Panc1 (cell line): ENCODE results near the gene GRAMD1B. TPM values are rescaled to one million over a fixed set of nuclear protein-coding genes. Genes with fewer than 3 reads are reported as not detected.

ENCODE experiments used
- ATAC-seq: fragments of 200-7000 bp; cut with Tn5 transposase; 2 replicates; pipeline ENCODE4 v1.9.1; 2020; ENCODE audit warnings: mild to moderate bottlenecking, moderate library complexity
- BruUV-seq: library from RNA; stranded (reverse); fragments of 400-500 nt; replicated peaks from 2 replicates; lab custom pipeline; 2021; lab: Mats Ljungman, UMichigan
- CTCF ChIA-PET: fragments of 300-600 bp; sonication (Branson Sonifier 250); formaldehyde crosslinking; loops from one replicate; lab custom pipeline; 2022; ENCODE audit warnings: antibody characterized with exemption; lab: Charles Lee
- POLR2A ChIA-PET: fragments of 300-600 bp; sonication (Branson Sonifier 250); formaldehyde crosslinking; loops from one replicate; lab custom pipeline; 2022; ENCODE audit warnings: antibody characterized with exemption; lab: Charles Lee
- DNase-seq: peaks from one replicate; pipeline ENCODE4 v3.0.0-alpha.2; 2010; ENCODE audit warnings: low read depth, low spot score
- H3K27ac ChIP-seq: 2 replicates; pipeline ENCODE4 v1.5.1; 2011; ENCODE audit warnings: mild to moderate bottlenecking, low read length, inconsistent platforms
- H3K27me3 ChIP-seq: fragments of 200-500 bp; sonication (Bioruptor generic); 2 replicates; pipeline ENCODE4 v1.6.0; 2014; ENCODE audit warnings: low read length, inconsistent platforms; ENCODE audit not compliant: control insufficient read depth, insufficient read depth
- H3K36me3 ChIP-seq: fragments of 200-500 bp; sonication (Bioruptor generic); 2 replicates; pipeline ENCODE4 v1.5.1; 2014; ENCODE audit warnings: inconsistent platforms, mild to moderate bottlenecking, low read length, moderate library complexity; ENCODE audit not compliant: control insufficient read depth, insufficient read depth
- H3K4me1 ChIP-seq: 2 replicates; pipeline ENCODE4 v1.5.1; 2011; ENCODE audit warnings: inconsistent platforms, mild to moderate bottlenecking, low read length, moderate library complexity; ENCODE audit not compliant: control insufficient read depth, insufficient read depth
- H3K4me3 ChIP-seq, 2 experiments: 2 replicates each; pipeline ENCODE4 v1.5.1; 2011 to 2012; ENCODE audit warnings: low read depth in 2 of 2, low read length in 2 of 2, mild to moderate bottlenecking in 2 of 2, inconsistent platforms in 1 of 2, moderate library complexity in 1 of 2
- H3K9me3 ChIP-seq: fragments of 200-500 bp; sonication (Bioruptor generic); 2 replicates; pipeline ENCODE4 v1.5.1; 2014; ENCODE audit warnings: low read depth, mild to moderate bottlenecking, inconsistent platforms, low read length, moderate library complexity; ENCODE audit not compliant: control insufficient read depth, insufficient read depth
- POLR2AphosphoS5 ChIP-seq: IDR thresholded peaks from 2 replicates; pipeline ENCODE4 v1.6.1; 2012; ENCODE audit warnings: mild to moderate bottlenecking, low read depth, low read length, moderate library complexity
- SIN3A ChIP-seq: IDR thresholded peaks from 2 replicates; pipeline ENCODE4 v1.6.1; 2012; ENCODE audit warnings: low read depth, mild to moderate bottlenecking, low read length, moderate library complexity, borderline replicate concordance; ENCODE audit not compliant: insufficient read depth
- TCF7L2 ChIP-seq: IDR thresholded peaks from 2 replicates; pipeline ENCODE4 v1.6.1; 2011; ENCODE audit warnings: mild to moderate bottlenecking, low read depth, low read length, inconsistent platforms
- in situ Hi-C: cut with HindIII; loops from 2 replicates; pipeline ENCODE4 v1.10.0; 2016; ENCODE audit warnings: low sequenced_read_pairs, low pct_unique_long_range_greater_than_20kb
- intact Hi-C: fragments of 100-400 bp; cut with micrococcal nuclease; formaldehyde crosslinking; loops from one replicate; pipeline ENCODE4 v1.10.0; 2022; ENCODE audit not compliant: unreplicated experiment
- total RNA-seq: library from RNA; stranded (reverse); gene quantifications from one replicate; pipeline ENCODE4 v1.2.1, GENCODE V29; 2021; ENCODE audit not compliant: unreplicated experiment
- TF ChIP-seq, protein P1 (sequence below), 2 experiments: IDR thresholded peaks; 2 replicates each; pipeline ENCODE4 v1.6.1; 2011 to 2012; ENCODE audit warnings: low read depth in 2 of 2, control low read depth in 1 of 2, low read length in 1 of 2, mild to moderate bottlenecking in 1 of 2, moderate library complexity in 1 of 2; ENCODE audit not compliant: insufficient read depth in 1 of 2
- TF ChIP-seq, protein P2 (sequence below): fragments of 450-650 bp; IDR thresholded peaks from 2 replicates; pipeline ENCODE4 v1.5.1; 2017; ENCODE audit warnings: mild to moderate bottlenecking

The GRAMD1B gene
- total RNA-seq, 1 experiment from 2014 or later: 0.46 TPM

DNA sequence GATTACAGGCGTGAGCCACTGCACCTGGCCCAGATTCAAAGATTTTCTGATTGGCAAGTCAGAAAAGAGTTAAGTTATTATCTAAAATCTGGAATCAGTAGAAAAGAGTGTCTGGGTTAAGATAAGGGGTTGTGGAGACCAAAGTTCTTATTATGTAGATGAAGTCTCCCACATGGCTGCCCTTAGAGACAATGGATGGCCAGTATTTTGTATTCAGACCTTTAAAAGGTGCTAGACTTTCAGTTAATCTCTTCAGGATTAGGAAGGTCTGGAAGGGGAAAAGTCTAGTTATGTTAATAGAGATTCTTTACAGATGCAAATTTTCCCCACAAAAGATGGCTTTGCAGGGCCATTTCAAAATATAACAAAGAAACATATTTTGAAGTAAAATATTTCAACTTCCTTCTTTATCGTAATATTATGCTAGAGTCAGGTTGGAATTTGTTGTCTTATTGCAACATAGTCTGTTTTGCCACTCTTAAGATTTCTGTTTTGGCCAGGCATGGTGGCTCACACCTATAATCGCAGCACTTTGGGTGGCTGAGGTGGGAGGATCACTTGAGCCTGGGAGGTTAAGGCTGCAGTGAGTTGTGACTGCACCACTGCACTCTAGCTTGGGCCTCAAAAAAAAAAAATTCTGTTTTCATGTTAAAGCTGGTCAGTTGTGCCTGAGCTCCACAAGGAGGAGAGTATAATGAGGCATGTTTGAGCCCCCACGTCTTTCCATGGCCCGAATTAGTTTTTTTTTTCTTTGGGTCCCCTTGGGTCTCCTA, 14.0 kb downstream of the GRAMD1B start:
- CTCF ChIA-PET: interaction anchor here (0.7 kb wide), 1 partner anchor 161 kb away, joined by 4 read pairs; no protein-coding TSS in a partner anchor
- Histone ChIP-seq H3K4me1 (no peaks in the 10 kb centered on the region), H3K27me3 (no peaks in the 10 kb centered on the region), H3K9me3 (no peaks in the 10 kb centered on the region), H3K4me3 (no peak overlapping the region), H3K36me3 (no peaks in the 10 kb centered on the region), H3K27ac (no peak overlapping the region)
- POLR2A ChIA-PET: no interaction called here
- TF ChIP-seq, protein P1, sequence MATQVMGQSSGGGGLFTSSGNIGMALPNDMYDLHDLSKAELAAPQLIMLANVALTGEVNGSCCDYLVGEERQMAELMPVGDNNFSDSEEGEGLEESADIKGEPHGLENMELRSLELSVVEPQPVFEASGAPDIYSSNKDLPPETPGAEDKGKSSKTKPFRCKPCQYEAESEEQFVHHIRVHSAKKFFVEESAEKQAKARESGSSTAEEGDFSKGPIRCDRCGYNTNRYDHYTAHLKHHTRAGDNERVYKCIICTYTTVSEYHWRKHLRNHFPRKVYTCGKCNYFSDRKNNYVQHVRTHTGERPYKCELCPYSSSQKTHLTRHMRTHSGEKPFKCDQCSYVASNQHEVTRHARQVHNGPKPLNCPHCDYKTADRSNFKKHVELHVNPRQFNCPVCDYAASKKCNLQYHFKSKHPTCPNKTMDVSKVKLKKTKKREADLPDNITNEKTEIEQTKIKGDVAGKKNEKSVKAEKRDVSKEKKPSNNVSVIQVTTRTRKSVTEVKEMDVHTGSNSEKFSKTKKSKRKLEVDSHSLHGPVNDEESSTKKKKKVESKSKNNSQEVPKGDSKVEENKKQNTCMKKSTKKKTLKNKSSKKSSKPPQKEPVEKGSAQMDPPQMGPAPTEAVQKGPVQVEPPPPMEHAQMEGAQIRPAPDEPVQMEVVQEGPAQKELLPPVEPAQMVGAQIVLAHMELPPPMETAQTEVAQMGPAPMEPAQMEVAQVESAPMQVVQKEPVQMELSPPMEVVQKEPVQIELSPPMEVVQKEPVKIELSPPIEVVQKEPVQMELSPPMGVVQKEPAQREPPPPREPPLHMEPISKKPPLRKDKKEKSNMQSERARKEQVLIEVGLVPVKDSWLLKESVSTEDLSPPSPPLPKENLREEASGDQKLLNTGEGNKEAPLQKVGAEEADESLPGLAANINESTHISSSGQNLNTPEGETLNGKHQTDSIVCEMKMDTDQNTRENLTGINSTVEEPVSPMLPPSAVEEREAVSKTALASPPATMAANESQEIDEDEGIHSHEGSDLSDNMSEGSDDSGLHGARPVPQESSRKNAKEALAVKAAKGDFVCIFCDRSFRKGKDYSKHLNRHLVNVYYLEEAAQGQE (IDR thresholded peaks at IDR 0.05; ENCODE audit: insufficient read depth in 1 of 2, low read depth in 2 of 2, low read length in 1 of 2): no peak
- TF ChIP-seq POLR2AphosphoS5: no peak
- no peak for TF ChIP-seq TCF7L2
- no peak for TF ChIP-seq SIN3A
- TF ChIP-seq, protein P2, sequence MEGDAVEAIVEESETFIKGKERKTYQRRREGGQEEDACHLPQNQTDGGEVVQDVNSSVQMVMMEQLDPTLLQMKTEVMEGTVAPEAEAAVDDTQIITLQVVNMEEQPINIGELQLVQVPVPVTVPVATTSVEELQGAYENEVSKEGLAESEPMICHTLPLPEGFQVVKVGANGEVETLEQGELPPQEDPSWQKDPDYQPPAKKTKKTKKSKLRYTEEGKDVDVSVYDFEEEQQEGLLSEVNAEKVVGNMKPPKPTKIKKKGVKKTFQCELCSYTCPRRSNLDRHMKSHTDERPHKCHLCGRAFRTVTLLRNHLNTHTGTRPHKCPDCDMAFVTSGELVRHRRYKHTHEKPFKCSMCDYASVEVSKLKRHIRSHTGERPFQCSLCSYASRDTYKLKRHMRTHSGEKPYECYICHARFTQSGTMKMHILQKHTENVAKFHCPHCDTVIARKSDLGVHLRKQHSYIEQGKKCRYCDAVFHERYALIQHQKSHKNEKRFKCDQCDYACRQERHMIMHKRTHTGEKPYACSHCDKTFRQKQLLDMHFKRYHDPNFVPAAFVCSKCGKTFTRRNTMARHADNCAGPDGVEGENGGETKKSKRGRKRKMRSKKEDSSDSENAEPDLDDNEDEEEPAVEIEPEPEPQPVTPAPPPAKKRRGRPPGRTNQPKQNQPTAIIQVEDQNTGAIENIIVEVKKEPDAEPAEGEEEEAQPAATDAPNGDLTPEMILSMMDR: no peak
- DNase-seq (no peak), ATAC-seq (no peak)
- BruUV-seq: no TSS peak
- in situ Hi-C loops: no loop called here
- intact Hi-C loops: no loop called here

DNA sequence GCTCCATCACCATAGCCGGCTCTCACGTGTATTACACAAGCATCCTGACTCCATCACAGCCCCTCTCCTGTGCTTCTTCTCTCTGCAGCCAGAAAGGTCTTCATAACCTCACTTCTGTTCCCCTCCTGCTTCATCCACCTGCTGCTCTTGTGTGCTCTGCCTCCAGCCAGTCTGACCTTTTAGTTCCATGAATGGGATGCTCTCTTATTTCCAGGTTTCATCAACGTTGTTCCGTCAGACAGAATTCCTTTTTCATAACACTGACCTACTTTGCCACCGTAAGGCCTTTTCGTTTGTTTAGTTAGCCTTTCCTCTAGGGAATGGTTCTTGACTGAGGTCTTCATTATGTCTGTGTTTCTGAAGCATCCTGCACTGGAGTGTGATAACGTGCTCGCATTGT, 18.8 kb downstream of the GRAMD1B start:
- ChIA-PET CTCF (no interaction called here), POLR2A (no interaction called here)
- H3K9me3 ChIP-seq: no peaks in the 10 kb centered on the region

More for the DNA sequence above, 18.8 kb downstream of the GRAMD1B start:
- intact Hi-C loops (no loop called here), in situ Hi-C loops (no loop called here)
- Histone ChIP-seq H3K4me3 (no peak overlapping the region), H3K27ac (no peak overlapping the region), H3K4me1 (no peaks in the 10 kb centered on the region), H3K36me3 (no peaks in the 10 kb centered on the region), H3K27me3 (no peaks in the 10 kb centered on the region)
- no peak for TF ChIP-seq TCF7L2
- no peak for TF ChIP-seq POLR2AphosphoS5
- TF ChIP-seq SIN3A: no peak
- TF ChIP-seq, protein P2: no peak
- TF ChIP-seq, protein P1 (IDR thresholded peaks at IDR 0.05; ENCODE audit: insufficient read depth in 1 of 2, low read depth in 2 of 2, low read length in 1 of 2): no peak
- no TSS peak for BruUV-seq
- ATAC-seq (no peak), DNase-seq (no peak)
